ENCODE data around the gene RNASE13. TPM values are rescaled to one million over a fixed set of nuclear protein-coding genes. Genes with fewer than 3 reads are reported as not detected.

The RNASE13 gene
- total RNA-seq, 1 donor from 2014 or later, result not detected

DNA sequence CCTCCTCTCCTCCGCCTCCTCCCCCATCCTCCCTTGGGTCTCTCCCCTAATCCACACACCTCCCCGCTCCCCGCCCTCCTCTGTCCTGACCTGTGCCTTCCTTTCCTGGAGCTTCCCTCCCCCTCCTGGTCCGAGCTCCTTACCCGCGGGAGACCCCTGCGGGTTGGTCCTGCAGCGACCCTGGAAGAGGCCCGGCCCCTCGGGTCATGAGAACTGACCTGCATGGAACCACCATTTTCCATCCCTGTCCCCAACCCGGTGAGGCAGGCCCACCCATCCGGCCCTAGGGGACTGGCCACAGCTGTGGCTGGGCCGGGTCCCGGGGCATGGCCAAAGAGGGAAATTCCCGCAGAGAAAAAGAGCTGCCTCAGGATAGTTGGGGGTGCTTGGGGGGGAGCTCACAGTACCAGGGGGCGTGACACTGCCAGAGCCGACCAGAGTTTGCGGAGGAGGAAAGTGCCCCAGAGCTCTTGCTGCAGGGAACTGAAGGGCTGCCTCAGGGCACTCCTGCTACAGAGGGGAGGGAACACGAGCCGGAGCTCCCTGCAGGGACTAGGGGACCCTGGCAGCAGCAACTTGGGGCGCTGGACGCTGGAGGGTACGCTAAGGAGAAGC is 36.1 kb upstream of the RNASE13 start:
- peak; percentile 79 for DNase-seq
- Mint-ChIP-seq H3K27ac (ENCODE audit: unreplicated experiment) (peak overlapping the region; percentile 87), H3K4me3 (ENCODE audit: unreplicated experiment) (peak overlapping the region; percentile 93), H3K9me3 (ENCODE audit: unreplicated experiment) (peaks cover 17% of the 10 kb centered on the region), H3K4me1 (ENCODE audit: low read depth, unreplicated experiment) (peaks cover 18% of the 10 kb centered on the region), H3K36me3 (ENCODE audit: unreplicated experiment) (peaks cover 8% of the 10 kb centered on the region), H3K27me3 (ENCODE audit: unreplicated experiment) (peaks cover 24% of the 10 kb centered on the region)
- TF ChIP-seq, protein P1, sequence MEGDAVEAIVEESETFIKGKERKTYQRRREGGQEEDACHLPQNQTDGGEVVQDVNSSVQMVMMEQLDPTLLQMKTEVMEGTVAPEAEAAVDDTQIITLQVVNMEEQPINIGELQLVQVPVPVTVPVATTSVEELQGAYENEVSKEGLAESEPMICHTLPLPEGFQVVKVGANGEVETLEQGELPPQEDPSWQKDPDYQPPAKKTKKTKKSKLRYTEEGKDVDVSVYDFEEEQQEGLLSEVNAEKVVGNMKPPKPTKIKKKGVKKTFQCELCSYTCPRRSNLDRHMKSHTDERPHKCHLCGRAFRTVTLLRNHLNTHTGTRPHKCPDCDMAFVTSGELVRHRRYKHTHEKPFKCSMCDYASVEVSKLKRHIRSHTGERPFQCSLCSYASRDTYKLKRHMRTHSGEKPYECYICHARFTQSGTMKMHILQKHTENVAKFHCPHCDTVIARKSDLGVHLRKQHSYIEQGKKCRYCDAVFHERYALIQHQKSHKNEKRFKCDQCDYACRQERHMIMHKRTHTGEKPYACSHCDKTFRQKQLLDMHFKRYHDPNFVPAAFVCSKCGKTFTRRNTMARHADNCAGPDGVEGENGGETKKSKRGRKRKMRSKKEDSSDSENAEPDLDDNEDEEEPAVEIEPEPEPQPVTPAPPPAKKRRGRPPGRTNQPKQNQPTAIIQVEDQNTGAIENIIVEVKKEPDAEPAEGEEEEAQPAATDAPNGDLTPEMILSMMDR (IDR thresholded peaks at IDR 0.05; ENCODE audit: partially characterized antibody, unreplicated experiment), result peak; percentile 10

DNA sequence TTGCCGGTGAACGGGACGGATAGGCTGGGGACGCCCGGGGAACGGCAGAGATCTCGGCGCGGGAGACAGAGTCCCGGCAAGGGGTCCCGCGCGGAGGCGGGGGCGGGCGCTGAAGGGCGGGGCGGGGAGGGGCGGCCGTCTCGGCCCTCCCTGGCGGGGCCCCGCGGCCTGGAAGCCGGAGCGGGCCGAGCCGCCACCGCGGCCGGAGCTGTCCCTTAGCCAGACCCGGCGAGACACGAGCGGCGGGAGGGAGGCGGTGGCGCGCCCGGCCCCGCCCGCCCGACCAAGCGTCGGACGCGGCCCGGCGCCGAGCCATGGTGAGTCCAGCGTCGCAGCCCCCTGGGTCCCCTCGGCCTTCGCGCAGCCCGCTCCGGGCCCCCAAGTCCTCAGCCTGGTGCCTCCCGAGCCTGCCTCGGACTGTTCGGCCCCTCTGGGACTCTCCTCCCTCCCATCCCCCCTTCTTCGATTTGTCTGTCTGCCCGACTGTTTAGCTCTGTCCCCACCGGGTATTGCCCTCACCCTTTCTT is 35.5 kb upstream of the RNASE13 start, which contains the start of gene ARHGEF40:
ARHGEF40 (plus strand) TSS at position 222 of the 527 bp plus-strand sequence; CDS start at position 315, 93 bp downstream.
- DNase-seq, result peak; percentile 68
- peaks cover 15% of the 10 kb centered on the region for H3K9me3 Mint-ChIP-seq (ENCODE audit: unreplicated experiment)
- peak within 1 kb of the TSS; percentile 87 for H3K27ac Mint-ChIP-seq (ENCODE audit: unreplicated experiment)
- peaks cover 6% of the 10 kb centered on the region for H3K36me3 Mint-ChIP-seq (ENCODE audit: unreplicated experiment)
- peaks cover 24% of the 10 kb centered on the region for H3K27me3 Mint-ChIP-seq (ENCODE audit: unreplicated experiment)
- TF ChIP-seq, protein P1 (IDR thresholded peaks at IDR 0.05; ENCODE audit: partially characterized antibody, unreplicated experiment), result no peak
- H3K4me1 Mint-ChIP-seq (ENCODE audit: low read depth, unreplicated experiment), result peaks cover 18% of the 10 kb centered on the region
- peak within 1 kb of the TSS; percentile 93 for H3K4me3 Mint-ChIP-seq (ENCODE audit: unreplicated experiment)

DNA sequence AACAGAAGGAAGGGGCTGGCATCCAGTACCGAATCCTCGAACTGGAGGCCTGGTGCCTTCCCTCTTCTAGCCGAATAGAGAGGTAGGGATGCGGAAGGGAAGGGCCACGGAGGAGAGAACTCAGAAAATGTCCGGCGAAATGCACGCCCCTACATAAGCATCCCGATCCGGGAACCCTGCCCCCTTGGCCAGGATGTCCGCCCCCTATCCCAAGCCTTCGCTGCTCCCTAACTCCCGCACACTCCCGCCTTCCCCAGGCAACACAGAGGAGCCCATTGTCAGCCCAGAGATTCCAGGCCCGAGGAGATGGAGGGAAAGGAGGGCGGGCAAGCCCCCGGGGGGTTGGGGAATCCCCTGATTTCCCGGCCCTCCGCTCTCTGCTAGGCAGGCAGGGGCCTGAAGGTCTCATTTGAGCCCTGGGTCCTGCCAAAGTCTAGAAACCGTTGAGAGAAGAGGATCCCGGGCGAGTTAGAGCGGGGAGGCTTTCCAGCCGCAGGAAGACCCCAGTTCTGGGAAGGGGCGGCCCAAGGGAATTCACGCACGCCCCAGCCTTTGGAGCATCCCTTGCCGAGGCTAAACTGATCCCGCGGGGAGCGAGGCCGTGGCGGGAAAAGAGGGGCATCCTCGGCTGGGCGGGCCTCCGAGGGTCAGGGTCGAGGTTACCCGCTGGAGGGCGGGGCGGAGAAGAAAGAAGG is 34.9 kb upstream of the RNASE13 start:
- peaks cover 24% of the 10 kb centered on the region for H3K27me3 Mint-ChIP-seq (ENCODE audit: unreplicated experiment)
- peak overlapping the region; percentile 81 for H3K27ac Mint-ChIP-seq (ENCODE audit: unreplicated experiment)
- peaks cover 18% of the 10 kb centered on the region for H3K4me1 Mint-ChIP-seq (ENCODE audit: low read depth, unreplicated experiment)

DNA sequence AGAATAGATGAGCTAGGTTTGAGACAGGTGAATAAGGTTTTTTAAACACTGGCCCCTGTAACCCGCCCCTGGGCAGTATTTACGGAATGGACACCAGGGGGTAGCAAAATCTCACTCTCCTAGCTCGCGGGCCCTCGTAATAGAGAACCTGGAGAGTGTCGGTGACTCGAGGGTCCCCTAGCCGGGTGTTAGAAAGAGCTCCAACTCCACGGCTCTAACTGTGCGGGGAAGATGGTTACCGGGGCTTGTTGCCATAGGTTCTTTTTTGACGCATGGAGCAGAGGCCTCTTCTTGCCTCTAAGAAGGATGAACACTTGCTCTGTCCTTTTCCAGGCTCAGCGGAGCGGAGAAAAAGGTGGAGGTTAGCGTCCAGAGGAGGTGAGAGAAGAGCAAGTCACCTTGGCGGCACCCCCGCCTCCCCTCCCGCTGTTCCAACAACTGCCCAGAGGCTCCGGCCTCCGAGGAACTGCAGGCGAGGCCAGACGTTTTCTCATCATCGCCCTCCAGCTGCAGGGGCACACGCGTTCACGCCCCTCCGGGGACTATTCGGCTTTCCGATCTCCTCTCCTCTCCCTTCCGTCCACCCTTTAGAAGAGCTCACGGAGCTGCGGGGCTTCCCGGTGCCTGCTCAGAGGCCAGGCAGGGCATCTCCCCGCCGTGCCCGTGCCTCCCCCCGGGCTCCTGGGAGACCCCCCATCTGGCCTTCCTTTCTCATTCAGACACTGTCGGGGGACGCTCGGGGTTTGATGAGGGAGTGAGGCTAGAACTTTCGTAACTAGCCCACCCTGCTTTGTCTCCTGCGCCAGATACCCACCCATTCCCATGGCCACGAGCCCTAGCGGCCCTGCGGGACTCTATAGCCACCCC is 34.1 kb upstream of the RNASE13 start:
- Mint-ChIP-seq H3K27ac (ENCODE audit: unreplicated experiment) (no peak overlapping the region), H3K4me1 (ENCODE audit: low read depth, unreplicated experiment) (peaks cover 18% of the 10 kb centered on the region), H3K9me3 (ENCODE audit: unreplicated experiment) (peaks cover 15% of the 10 kb centered on the region), H3K27me3 (ENCODE audit: unreplicated experiment) (peaks cover 24% of the 10 kb centered on the region), H3K36me3 (ENCODE audit: unreplicated experiment) (peaks cover 6% of the 10 kb centered on the region), H3K4me3 (ENCODE audit: unreplicated experiment) (peak overlapping the region; percentile 90)
- TF ChIP-seq, protein P1 (IDR thresholded peaks at IDR 0.05; ENCODE audit: partially characterized antibody, unreplicated experiment), result peak; percentile 49
- DNase-seq, result peak; percentile 70

More for the DNA sequence above, 34.9 kb upstream of the RNASE13 start:
- Mint-ChIP-seq H3K9me3 (ENCODE audit: unreplicated experiment) (peaks cover 15% of the 10 kb centered on the region), H3K4me3 (ENCODE audit: unreplicated experiment) (peak overlapping the region; percentile 90), H3K36me3 (ENCODE audit: unreplicated experiment) (peaks cover 6% of the 10 kb centered on the region)
- TF ChIP-seq, protein P1 (IDR thresholded peaks at IDR 0.05; ENCODE audit: partially characterized antibody, unreplicated experiment), result no peak
- peak; percentile 42 for DNase-seq

All from glutamatergic neuron (in vitro differentiated cells).